Fibroblast of pulmonary artery (primary cell): ENCODE measurements around the gene AMPD2.

Source experiments
- DNase-seq: peaks from one replicate; pipeline ENCODE4 v3.0.0-alpha.2; 2010; ENCODE audit warnings: low read depth
- H3K4me3 ChIP-seq: replicated peaks from 2 replicates; pipeline ENCODE4 v1.5.1; 2011; ENCODE audit warnings: low read depth, mild to moderate bottlenecking, control low read depth, low read length, moderate library complexity
- TF ChIP-seq, protein P1 (sequence below): IDR thresholded peaks from 2 replicates; pipeline ENCODE4 v1.5.1; 2011; ENCODE audit warnings: mild to moderate bottlenecking, control low read depth, low read length, inconsistent platforms; ENCODE audit errors: missing control alignments

The AMPD2 gene

GRCh38 chr1:109625176-109625575 is 5.5 kb downstream of the AMPD2 start:
- no peak for DNase-seq
- TF ChIP-seq, protein P1, sequence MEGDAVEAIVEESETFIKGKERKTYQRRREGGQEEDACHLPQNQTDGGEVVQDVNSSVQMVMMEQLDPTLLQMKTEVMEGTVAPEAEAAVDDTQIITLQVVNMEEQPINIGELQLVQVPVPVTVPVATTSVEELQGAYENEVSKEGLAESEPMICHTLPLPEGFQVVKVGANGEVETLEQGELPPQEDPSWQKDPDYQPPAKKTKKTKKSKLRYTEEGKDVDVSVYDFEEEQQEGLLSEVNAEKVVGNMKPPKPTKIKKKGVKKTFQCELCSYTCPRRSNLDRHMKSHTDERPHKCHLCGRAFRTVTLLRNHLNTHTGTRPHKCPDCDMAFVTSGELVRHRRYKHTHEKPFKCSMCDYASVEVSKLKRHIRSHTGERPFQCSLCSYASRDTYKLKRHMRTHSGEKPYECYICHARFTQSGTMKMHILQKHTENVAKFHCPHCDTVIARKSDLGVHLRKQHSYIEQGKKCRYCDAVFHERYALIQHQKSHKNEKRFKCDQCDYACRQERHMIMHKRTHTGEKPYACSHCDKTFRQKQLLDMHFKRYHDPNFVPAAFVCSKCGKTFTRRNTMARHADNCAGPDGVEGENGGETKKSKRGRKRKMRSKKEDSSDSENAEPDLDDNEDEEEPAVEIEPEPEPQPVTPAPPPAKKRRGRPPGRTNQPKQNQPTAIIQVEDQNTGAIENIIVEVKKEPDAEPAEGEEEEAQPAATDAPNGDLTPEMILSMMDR: no peak
- H3K4me3 ChIP-seq: no peak overlapping the region

GRCh38 chr1:109625601-109626560 is 6.2 kb downstream of the AMPD2 start:
- TF ChIP-seq, protein P1: no peak
- no peak for DNase-seq

DNA sequence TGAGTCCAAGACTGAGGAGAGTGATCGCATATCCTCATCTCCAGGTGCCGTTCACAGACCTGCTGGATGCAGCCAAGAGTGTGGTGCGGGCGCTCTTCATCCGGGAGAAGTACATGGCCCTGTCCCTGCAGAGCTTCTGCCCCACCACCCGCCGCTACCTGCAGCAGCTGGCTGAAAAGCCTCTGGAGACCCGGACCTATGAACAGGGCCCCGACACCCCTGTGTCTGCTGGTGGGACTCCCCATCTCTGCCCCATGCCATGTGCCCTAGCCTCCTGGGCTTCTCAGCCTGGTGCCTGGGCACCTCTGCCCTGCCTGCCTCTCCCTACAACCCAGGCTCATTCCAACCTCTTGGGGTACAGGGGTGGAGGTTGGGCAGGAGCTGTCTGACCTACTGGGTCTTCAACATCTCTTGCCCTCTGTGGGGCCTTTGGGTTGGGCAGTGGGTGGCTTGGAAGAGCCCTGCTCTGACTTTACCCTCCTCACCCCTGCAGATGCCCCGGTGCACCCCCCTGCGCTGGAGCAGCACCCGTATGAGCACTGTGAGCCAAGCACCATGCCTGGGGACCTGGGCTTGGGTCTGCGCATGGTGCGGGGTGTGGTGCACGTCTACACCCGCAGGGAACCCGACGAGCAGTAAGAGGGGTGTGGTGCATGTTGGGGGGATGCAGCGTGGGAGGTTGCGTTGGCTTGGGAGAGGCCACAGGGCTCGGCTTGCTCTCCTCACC is 7.2 kb downstream of the AMPD2 start:
- TF ChIP-seq, protein P1: no peak
- DNase-seq: no peak
- H3K4me3 ChIP-seq: no peak overlapping the region

More at GRCh38 chr1:109625601-109626560, 6.2 kb downstream of the AMPD2 start:
- H3K4me3 ChIP-seq: no peak overlapping the region

DNA sequence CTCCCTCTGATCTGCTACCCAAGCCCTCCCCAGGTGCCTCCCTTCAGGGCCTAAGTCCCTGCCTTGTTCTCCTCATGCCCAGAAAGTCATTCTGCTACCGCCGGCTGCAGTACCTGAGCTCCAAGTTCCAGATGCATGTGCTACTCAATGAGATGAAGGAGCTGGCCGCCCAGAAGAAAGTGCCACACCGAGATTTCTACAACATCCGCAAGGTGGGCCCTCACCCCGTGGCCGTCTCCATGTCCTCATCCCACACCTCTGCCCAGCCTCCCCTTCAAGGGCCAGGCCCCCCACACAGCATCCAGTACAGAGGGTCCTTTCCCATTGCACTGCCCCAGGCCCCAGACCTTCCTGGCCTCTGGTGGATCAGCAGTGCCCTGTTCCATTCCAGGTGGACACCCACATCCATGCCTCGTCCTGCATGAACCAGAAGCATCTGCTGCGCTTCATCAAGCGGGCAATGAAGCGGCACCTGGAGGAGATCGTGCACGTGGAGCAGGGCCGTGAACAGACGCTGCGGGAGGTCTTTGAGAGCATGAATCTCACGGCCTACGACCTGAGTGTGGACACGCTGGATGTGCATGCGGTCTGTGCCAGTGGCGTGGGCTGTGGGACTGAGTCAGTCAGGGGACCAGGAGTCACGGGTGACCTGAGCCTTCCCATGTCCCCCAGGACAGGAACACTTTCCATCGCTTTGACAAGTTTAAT is 8.2 kb downstream of the AMPD2 start:
- TF ChIP-seq, protein P1: no peak
- H3K4me3 ChIP-seq: no peak overlapping the region
- no peak for DNase-seq

DNA sequence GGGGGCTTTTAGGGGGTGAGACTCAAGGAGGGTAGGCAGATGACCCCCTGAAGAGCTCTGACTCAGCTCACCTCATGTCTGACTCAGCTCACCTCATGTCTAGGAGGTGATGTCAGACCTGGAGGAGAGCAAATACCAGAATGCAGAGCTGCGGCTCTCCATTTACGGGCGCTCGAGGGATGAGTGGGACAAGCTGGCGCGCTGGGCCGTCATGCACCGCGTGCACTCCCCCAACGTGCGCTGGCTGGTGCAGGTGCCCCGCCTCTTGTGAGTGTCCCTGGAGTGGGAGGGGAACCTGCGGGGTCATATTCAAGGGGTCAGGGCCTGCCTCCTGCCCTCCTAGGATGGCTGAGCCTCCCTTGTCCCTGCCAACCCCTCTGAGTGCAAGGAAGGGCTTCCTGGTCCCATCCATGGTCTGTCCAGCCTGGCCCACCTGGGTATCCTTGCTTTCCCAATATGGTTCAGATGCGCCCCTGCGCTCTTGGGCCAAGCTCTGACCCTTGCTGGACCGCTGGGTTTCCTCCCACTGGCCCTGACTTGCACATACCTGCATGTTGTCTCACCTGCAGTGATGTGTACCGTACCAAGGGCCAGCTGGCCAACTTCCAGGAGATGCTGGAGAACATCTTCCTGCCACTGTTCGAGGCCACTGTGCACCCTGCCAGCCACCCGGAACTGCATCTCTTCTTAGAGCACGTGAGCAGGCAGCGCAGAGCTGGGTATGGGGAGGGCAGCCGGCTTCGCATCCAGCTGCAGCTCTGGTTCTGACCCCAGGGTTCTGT is 9.1 kb downstream of the AMPD2 start:
- no peak for DNase-seq
- TF ChIP-seq, protein P1: no peak
- no peak overlapping the region for H3K4me3 ChIP-seq
